HepG2 (cell line): ENCODE data around the gene KCNK5. TPM values are rescaled to one million over a fixed set of nuclear protein-coding genes. Genes with fewer than 3 reads are reported as not detected.

ENCODE experiments used
- ATAC-seq: fragments of 200-7000 bp; cut with Tn5 transposase; 3 replicates; pipeline ENCODE4 v1.9.1; 2020; ENCODE audit warnings: mild to moderate bottlenecking, moderate library complexity
- BruUV-seq: library from RNA; stranded (reverse); fragments of 400-500 nt; replicated peaks from 2 replicates; lab custom pipeline; 2021; lab: Mats Ljungman, UMichigan
- CTCF ChIA-PET: fragments of 300-600 bp; formaldehyde crosslinking; extraction: SDS; loops from one replicate; lab custom pipeline; 2021; ENCODE audit warnings: low total read pairs, inconsistent platforms, low intra/inter-chr PET ratio; lab: Yijun Ruan, JAX
- POLR2A ChIA-PET: fragments of 350-600 bp; sonication (Branson Sonifier 250); formaldehyde crosslinking; loops from one replicate; lab custom pipeline; 2020; ENCODE audit warnings: antibody characterized with exemption, inconsistent platforms; lab: Yijun Ruan, JAX
- DNase-seq: peaks from one replicate; pipeline ENCODE4 v3.0.0-alpha.2; 2015; ENCODE audit warnings: low spot score
- FAIRE-seq: peaks from 3 replicates; lab custom pipeline; 2011; peaks lifted over from hg19 to GRCh38; lab: Jason Lieb, UNC
- H2AFZ ChIP-seq: one replicate; pipeline ENCODE4 v1.6.1; 2011; ENCODE audit warnings: low read length, inconsistent platforms
- H3K27ac ChIP-seq: fragments of 300-600 bp; 3 replicates; pipeline ENCODE4 v1.8.0; 2011; ENCODE audit warnings: mixed run types, mild to moderate bottlenecking, mixed read lengths, low read length, inconsistent platforms; ENCODE audit not compliant: insufficient read depth; ENCODE audit errors: extremely low read length
- H3K27me3 ChIP-seq, 2 experiments: fragments of 200-600 bp in 1 of 2; 2 replicates in 1 of 2; 3 replicates in 1 of 2; pipeline versions ENCODE4 v1.6.0 to v1.8.0; 2011; ENCODE audit warnings: low read length in 2 of 2, mild to moderate bottlenecking in 2 of 2, moderate library complexity in 2 of 2, inconsistent platforms in 1 of 2; ENCODE audit not compliant: insufficient read depth in 2 of 2, control insufficient read depth in 1 of 2
- H3K36me3 ChIP-seq, 2 experiments: fragments of 200-600 bp in 1 of 2; replicated peaks in 1 of 2; 2 replicates in 1 of 2; 3 replicates in 1 of 2; pipeline versions ENCODE4 v1.5.1 to v1.8.0; 2011; ENCODE audit warnings: low read length in 2 of 2, inconsistent platforms in 1 of 2; ENCODE audit not compliant: insufficient read depth in 2 of 2, control insufficient read depth in 1 of 2
- H3K4me1 ChIP-seq: 2 replicates; pipeline ENCODE4 v1.5.1; 2012; ENCODE audit warnings: low read length, inconsistent platforms; ENCODE audit not compliant: insufficient read depth
- H3K4me2 ChIP-seq: 2 replicates; pipeline ENCODE4 v1.6.0; 2011; ENCODE audit warnings: low read depth, low read length, inconsistent platforms
- H3K4me3 ChIP-seq, 3 experiments: fragments of 200-600 bp in 1 of 3; sonication (generic), shearing (Covaris generic) in 1 of 3; replicated peaks in 1 of 3; 2 replicates each; pipeline ENCODE4 v1.5.1; 2011 to 2016; ENCODE audit warnings: low read length in 3 of 3, inconsistent platforms in 2 of 3, low read depth in 2 of 3, mild to moderate bottlenecking in 2 of 3, control low read depth in 1 of 3, mixed read lengths in 1 of 3; ENCODE audit not compliant: insufficient read depth in 1 of 3
- H3K79me2 ChIP-seq: one replicate; pipeline ENCODE4 v1.6.1; 2011; ENCODE audit warnings: low read length, inconsistent platforms; ENCODE audit not compliant: insufficient read depth
- H3K9ac ChIP-seq: 2 replicates; pipeline ENCODE4 v1.6.0; 2011; ENCODE audit warnings: mild to moderate bottlenecking, low read depth, low read length, inconsistent platforms; ENCODE audit not compliant: insufficient read depth
- H3K9me3 ChIP-seq: 2 replicates; pipeline ENCODE4 v1.5.1; 2012; ENCODE audit warnings: mild to moderate bottlenecking, low read length
- H4K20me1 ChIP-seq: 2 replicates; pipeline ENCODE4 v1.6.0; 2011; ENCODE audit warnings: inconsistent platforms, mild to moderate bottlenecking, low read length, moderate library complexity; ENCODE audit not compliant: insufficient read depth
- CEBPB ChIP-seq: IDR thresholded peaks from 2 replicates; pipeline ENCODE4 v1.6.1; 2011; ENCODE audit warnings: low read depth, low read length, improper control_type of control experiment, borderline replicate concordance
- NCOR1 ChIP-seq: fragments of 200-600 bp; sonication (generic); IDR thresholded peaks from 2 replicates; pipeline ENCODE4 v1.7.0; 2017; ENCODE audit warnings: antibody characterized with exemption, low read length, borderline replicate concordance
- ZNF605 ChIP-seq: sonication (generic); formaldehyde crosslinking; IDR thresholded peaks from 2 replicates; pipeline ENCODE4 v1.8.0; 2022; ENCODE audit warnings: mild to moderate bottlenecking, missing genetic modification reagents
- WGBS: methylation state at CpG from one replicate; pipeline ENCODE4 v1.1.6; 2017; ENCODE audit warnings: low lambda C conversion rate; 5-methylcytosine and 5-hydroxymethylcytosine counted together
- in situ Hi-C: cut with HindIII; loops from 2 replicates; pipeline ENCODE4 v1.10.0; 2017; ENCODE audit warnings: low pct_unique_long_range_greater_than_20kb; ENCODE audit not compliant: extremely low pct_ligation_motif_present
- intact Hi-C: fragments of 100-400 bp; cut with micrococcal nuclease; formaldehyde crosslinking; loops from one replicate; pipeline ENCODE4 v1.10.0; 2022; ENCODE audit not compliant: unreplicated experiment
- polyA plus RNA-seq, 8 experiments: library from polyadenylated mRNA; depleted of rRNA in 3 of 8; stranded (reverse) in 7 of 8; unstranded in 1 of 8; fragments of >200 nt; fragmentation: Illumina TruSeq in 4 of 8; extraction: Trizol in 4 of 8; gene quantifications; 2 replicates each; pipeline versions ENCODE4 v1.2.1 to v1.2.3, GENCODE V29; 2011 to 2016; ENCODE audit warnings: low read depth in 4 of 8, missing spikeins in 1 of 8, mixed read lengths in 1 of 8; ENCODE audit not compliant: insufficient read depth in 1 of 8
- total RNA-seq, 5 experiments: library from RNA; depleted of rRNA; stranded (reverse); fragments of >200 nt; fragmentation: Illumina TruSeq; extraction: Trizol; gene quantifications; 2 replicates each; pipeline ENCODE4 v1.2.3, GENCODE V29; 2016; ENCODE audit warnings: low read depth in 1 of 5
- TF ChIP-seq, protein P1 (sequence below), 2 experiments: sonication (generic) in 1 of 2; formaldehyde crosslinking in 1 of 2; IDR thresholded peaks; 2 replicates each; pipeline versions ENCODE4 v1.4.0 to v1.6.1; 2016 to 2020; ENCODE audit warnings: borderline replicate concordance in 1 of 2, low read depth in 1 of 2, mild to moderate bottlenecking in 1 of 2, missing genetic modification reagents in 1 of 2
- TF ChIP-seq, protein P2 (sequence below): sonication (generic); formaldehyde crosslinking; IDR thresholded peaks from 2 replicates; pipeline ENCODE4 v1.4.0; 2020; ENCODE audit warnings: missing genetic modification reagents, borderline replicate concordance

The KCNK5 gene
- total and polyA plus RNA-seq, 2 of the 13 experiments (the other 11 are each of a cell fraction or from before 2014, with no cell fraction given): 0.04 TPM; not detected in 1

DNA sequence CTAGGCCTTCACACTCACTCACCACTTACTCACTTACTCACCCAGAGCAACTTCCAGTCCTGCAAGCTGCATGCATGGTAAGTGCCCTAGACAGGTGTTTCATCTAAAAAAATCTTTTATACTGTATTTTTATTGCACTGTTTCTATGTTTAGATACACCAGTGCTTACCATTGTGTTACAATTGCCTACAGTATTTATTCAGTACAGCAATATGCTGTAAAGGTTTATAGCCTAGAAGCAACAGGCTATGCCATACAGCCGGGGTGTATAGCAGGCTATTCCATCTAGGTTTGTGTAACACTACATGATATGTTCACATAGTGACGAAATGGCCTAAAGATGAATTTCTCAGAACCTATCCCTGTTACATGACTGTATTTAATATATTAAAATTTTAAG is 37.1 kb upstream of the KCNK5 start (continued):
- TF ChIP-seq, protein P1, sequence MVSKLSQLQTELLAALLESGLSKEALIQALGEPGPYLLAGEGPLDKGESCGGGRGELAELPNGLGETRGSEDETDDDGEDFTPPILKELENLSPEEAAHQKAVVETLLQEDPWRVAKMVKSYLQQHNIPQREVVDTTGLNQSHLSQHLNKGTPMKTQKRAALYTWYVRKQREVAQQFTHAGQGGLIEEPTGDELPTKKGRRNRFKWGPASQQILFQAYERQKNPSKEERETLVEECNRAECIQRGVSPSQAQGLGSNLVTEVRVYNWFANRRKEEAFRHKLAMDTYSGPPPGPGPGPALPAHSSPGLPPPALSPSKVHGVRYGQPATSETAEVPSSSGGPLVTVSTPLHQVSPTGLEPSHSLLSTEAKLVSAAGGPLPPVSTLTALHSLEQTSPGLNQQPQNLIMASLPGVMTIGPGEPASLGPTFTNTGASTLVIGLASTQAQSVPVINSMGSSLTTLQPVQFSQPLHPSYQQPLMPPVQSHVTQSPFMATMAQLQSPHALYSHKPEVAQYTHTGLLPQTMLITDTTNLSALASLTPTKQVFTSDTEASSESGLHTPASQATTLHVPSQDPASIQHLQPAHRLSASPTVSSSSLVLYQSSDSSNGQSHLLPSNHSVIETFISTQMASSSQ (IDR thresholded peaks at IDR 0.05; ENCODE audit: low read depth): no peak
- TF ChIP-seq, protein P1 (CRISPR knock-in tag; IDR thresholded peaks at IDR 0.05; ENCODE audit: borderline replicate concordance): no peak

DNA sequence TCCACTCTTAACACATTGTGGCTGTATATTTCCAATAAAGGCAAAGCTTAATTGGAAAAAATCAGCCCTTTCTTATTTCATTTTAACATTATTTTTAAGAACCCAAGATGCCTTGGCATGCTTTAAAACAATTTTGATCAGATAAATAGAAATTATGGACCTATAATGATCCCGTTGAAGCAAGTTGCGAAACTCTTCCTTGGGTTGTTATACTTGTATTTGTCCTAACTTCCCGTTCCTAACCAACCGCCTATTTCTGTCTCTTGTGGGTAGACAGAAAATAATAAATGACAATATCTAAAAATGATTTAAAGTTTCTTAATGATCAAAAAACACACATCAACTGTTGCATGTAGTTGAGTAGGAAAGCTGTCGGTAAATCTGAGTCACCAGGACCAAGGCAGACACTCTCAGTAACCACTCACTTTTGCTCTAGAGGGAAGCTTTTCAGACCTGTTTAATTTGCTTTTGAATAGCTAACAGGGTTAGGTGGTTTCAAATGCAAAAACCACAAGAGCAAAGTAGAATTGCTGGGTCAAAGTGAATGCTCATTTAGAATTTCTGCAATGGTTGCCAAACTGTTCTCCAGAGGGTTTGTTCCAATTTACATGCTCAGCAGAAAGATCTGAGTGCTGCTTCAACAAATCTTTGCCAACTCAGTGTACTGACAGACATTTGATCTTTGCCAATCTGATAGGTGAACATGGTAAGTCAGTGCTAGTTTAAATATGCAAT is 34.2 kb upstream of the KCNK5 start:
- Histone ChIP-seq H3K4me1 (no peaks in the 10 kb centered on the region), H3K27ac (no peak overlapping the region), H4K20me1 (no peaks in the 10 kb centered on the region), H3K4me2 (no peak overlapping the region), H3K79me2 (no peaks in the 10 kb centered on the region), H3K9ac (no peak overlapping the region), H3K27me3 (no peaks in the 10 kb centered on the region), H3K9me3 (no peaks in the 10 kb centered on the region), H3K4me3 (no peak overlapping the region)
- ATAC-seq: no peak
- in situ Hi-C loops: no loop called here
- intact Hi-C loops: no loop called here
- no TSS peak for BruUV-seq
- ChIA-PET POLR2A (no interaction called here), CTCF (no interaction called here)
- DNase-seq: no peak
- TF ChIP-seq NCOR1 (no peak), ZNF605 (CRISPR knock-in tag) (no peak), CEBPB (peak; percentile 53; the same call in 1 of the 2 replicates)
- TF ChIP-seq, protein P2, sequence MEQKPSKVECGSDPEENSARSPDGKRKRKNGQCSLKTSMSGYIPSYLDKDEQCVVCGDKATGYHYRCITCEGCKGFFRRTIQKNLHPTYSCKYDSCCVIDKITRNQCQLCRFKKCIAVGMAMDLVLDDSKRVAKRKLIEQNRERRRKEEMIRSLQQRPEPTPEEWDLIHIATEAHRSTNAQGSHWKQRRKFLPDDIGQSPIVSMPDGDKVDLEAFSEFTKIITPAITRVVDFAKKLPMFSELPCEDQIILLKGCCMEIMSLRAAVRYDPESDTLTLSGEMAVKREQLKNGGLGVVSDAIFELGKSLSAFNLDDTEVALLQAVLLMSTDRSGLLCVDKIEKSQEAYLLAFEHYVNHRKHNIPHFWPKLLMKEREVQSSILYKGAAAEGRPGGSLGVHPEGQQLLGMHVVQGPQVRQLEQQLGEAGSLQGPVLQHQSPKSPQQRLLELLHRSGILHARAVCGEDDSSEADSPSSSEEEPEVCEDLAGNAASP: no peak
- TF ChIP-seq, all 625 proteins: peak for 1
- no peak for FAIRE-seq
- H3K36me3 ChIP-seq: no peaks in the 10 kb centered on the region
- WGBS: 54% methylated on average over 5 of the region's 5 CpGs
- H2AFZ ChIP-seq: no peak overlapping the region
